ENCODE results near the gene ANKRD22. TPM values are rescaled to one million over a fixed set of nuclear protein-coding genes. Genes with fewer than 3 reads are reported as not detected.

Gene ANKRD22
- total and polyA plus RNA-seq, 12 donors: 0.29 to 2.0 (median 0.40) TPM; not detected in 4

DNA sequence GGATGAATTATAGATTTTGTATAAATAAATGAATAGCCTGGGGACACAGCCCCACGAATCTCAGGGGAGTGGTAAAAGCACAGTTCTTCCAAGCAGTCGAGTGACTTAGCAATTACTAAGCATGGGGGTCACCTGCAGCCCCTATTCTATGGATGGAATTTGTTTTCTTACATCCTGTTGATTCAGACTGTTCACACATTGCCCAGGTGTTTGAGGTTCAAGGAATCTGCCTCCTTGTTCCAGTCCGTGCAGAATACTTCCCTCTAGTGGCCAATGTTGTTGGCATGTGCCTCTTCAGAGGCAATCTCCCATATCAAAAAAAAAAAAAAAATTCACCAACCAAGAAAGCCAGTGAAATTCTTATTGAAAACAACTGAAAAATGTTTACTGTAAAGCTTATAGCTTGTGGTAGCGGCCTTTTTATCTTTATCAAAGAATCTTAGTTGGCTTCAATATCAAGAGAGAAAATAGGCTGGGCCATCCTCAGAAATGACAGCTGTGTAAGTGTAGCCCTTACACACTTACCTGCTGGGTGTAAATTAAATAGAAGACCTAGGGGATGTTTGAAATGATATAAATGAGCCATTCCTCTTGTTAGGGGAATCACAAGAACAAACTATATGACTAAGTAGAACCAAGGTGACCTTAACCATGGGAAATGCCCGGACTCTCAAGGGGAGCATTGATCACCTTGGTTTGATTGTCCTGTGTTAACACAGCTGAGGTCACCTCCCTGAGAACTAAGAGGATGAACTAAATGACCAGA lies 41.3 kb downstream of the ANKRD22 start:
- H3K4me3 ChIP-seq: no peak overlapping the region
- WGBS, 4 donors: 29 to 35% (median 32%) methylated on average over 5 of the region's 5 CpGs
- DNase-seq: peak; percentile 22 to 63 (median 46)
- no peaks in the 10 kb centered on the region for H3K36me3 ChIP-seq (replicated peaks in 1 of 2)
- intact Hi-C loops (cut with DNase I): loop anchor here (5.0 to 10.0 kb wide), 2 partner anchors 126 to 248 kb away; no protein-coding TSS in a partner anchor
- H3K27ac ChIP-seq: no peak overlapping the region
- peak; percentile 51 to 73 (median 64) for TF ChIP-seq CTCF (IDR thresholded peaks at IDR 0.05)
- TF ChIP-seq POLR2A (IDR thresholded peaks at IDR 0.05): no peak
- no peaks in the 10 kb centered on the region for H3K9me3 ChIP-seq (replicated peaks in 1 of 3)
- no peaks in the 10 kb centered on the region for H3K4me1 ChIP-seq (replicated peaks in 1 of 2)
- no peaks in the 10 kb centered on the region for H3K27me3 ChIP-seq

- DNase-seq: no peak
- H3K36me3 ChIP-seq (replicated peaks in 1 of 2): no peaks in the 10 kb centered on the region
- TF ChIP-seq CTCF (IDR thresholded peaks at IDR 0.05) (no peak), POLR2A (IDR thresholded peaks at IDR 0.05) (no peak)
- WGBS, 4 donors: 68 to 81% (median 74%) methylated on average over 4 of the region's 4 CpGs
- H3K4me1 ChIP-seq (replicated peaks in 1 of 2): no peaks in the 10 kb centered on the region
- intact Hi-C loops (cut with DNase I): loop anchor here (5.0 to 10.0 kb wide), 3 partner anchors 122 to 247 kb away; no protein-coding TSS in a partner anchor
- H3K4me3 ChIP-seq: no peak overlapping the region
- no peaks in the 10 kb centered on the region for H3K9me3 ChIP-seq (replicated peaks in 1 of 3)
- no peak overlapping the region for H3K27ac ChIP-seq
- H3K27me3 ChIP-seq: no peaks in the 10 kb centered on the region
Observed at GRCh38 chr10:88809621-88810020, 42.0 kb downstream of the ANKRD22 start.

DNA sequence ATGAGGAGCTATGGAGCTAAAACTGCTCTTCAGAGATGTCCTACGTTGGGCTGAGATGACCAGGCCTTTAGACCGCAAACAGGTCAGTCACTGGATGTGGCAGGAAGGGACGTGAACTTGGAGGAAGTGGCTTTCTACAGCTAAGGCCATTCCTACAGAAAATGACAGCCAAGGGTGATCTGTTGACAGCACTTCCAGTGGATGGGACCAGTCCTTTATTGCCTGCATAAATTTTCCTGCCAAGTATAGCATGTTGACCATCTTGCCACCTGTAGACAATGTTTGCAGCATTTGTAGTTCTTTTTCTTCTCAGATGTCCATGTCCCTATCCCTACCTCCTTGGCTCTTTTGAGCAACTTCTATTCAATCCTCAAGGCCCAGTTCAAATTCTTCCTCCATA lies 45.7 kb downstream of the ANKRD22 start:
- Histone ChIP-seq H3K4me3 (no peak overlapping the region), H3K27ac (no peak overlapping the region), H3K9me3 (replicated peaks in 1 of 3) (no peaks in the 10 kb centered on the region), H3K4me1 (replicated peaks in 1 of 2) (no peaks in the 10 kb centered on the region), H3K27me3 (no peaks in the 10 kb centered on the region), H3K36me3 (replicated peaks in 1 of 2) (no peaks in the 10 kb centered on the region)
- intact Hi-C loops (cut with DNase I): loop anchor here in 1 of 2 donors (5.0 kb wide), 1 partner anchor 119 kb away; no protein-coding TSS in a partner anchor
- 83 to 93% (median 87%) methylated on average over 3 of the region's 3 CpGs for WGBS, 4 donors
- no peak for DNase-seq
- TF ChIP-seq POLR2A (IDR thresholded peaks at IDR 0.05): no peak
- TF ChIP-seq CTCF (IDR thresholded peaks at IDR 0.05): no peak

GRCh38 chr10:88805361-88805760 lies 46.3 kb downstream of the ANKRD22 start:
- Histone ChIP-seq H3K36me3 (replicated peaks in 1 of 2) (no peaks in the 10 kb centered on the region), H3K9me3 (replicated peaks in 1 of 3) (no peaks in the 10 kb centered on the region), H3K27ac (no peak overlapping the region), H3K27me3 (no peaks in the 10 kb centered on the region), H3K4me1 (replicated peaks in 1 of 2) (no peaks in the 10 kb centered on the region), H3K4me3 (no peak overlapping the region)
- intact Hi-C loops (cut with DNase I): loop anchor here in 1 of 2 donors (5.0 kb wide), 1 partner anchor 118 kb away; no protein-coding TSS in a partner anchor
- DNase-seq: no peak
- 41 to 46% (median 43%) methylated on average over 2 of the region's 2 CpGs for WGBS, 4 donors
- TF ChIP-seq POLR2A (IDR thresholded peaks at IDR 0.05) (no peak), CTCF (IDR thresholded peaks at IDR 0.05) (no peak)

Measured in adrenal gland (tissue), 12 donors.